22Rv1 (cell line): Measurements from ENCODE around the gene ERFE.

Experiments used
- H3K27ac ChIP-seq: fragments of 450-650 bp; 2 replicates; pipeline ENCODE4 v1.5.1; 2017
- ZFX ChIP-seq: fragments of 450-650 bp; IDR thresholded peaks from 2 replicates; pipeline ENCODE4 v1.6.1; 2017; ENCODE audit warnings: antibody characterized with exemption, borderline replicate concordance
- TF ChIP-seq, protein P1 (sequence below): fragments of 450-650 bp; IDR thresholded peaks from 2 replicates; pipeline ENCODE4 v1.5.1; 2017; ENCODE audit warnings: mild to moderate bottlenecking

ERFE gene

DNA sequence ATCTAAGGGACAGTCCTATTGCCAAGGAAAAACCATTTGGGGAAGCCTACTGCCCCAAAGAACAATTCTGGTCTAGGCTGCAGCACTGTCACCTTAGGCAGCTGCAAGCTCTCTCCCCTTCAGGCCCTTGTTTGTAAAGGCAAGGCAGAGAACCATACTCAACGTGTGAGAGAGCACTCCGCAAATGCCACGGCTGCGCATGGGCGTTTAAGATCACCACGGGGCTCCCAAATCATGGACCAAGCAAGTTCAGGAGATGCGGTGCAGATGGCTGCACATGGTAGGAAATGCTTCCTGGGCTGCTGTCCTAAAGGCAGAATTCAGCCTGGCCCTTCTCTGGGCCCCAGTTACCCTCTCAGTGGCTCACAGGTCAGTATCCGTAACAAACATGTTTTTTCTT, 15.5 kb downstream of the ERFE start:
- no peak overlapping the region for H3K27ac ChIP-seq
- TF ChIP-seq, protein P1, sequence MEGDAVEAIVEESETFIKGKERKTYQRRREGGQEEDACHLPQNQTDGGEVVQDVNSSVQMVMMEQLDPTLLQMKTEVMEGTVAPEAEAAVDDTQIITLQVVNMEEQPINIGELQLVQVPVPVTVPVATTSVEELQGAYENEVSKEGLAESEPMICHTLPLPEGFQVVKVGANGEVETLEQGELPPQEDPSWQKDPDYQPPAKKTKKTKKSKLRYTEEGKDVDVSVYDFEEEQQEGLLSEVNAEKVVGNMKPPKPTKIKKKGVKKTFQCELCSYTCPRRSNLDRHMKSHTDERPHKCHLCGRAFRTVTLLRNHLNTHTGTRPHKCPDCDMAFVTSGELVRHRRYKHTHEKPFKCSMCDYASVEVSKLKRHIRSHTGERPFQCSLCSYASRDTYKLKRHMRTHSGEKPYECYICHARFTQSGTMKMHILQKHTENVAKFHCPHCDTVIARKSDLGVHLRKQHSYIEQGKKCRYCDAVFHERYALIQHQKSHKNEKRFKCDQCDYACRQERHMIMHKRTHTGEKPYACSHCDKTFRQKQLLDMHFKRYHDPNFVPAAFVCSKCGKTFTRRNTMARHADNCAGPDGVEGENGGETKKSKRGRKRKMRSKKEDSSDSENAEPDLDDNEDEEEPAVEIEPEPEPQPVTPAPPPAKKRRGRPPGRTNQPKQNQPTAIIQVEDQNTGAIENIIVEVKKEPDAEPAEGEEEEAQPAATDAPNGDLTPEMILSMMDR, result no peak
- no peak for TF ChIP-seq ZFX

- H3K27ac ChIP-seq, result no peak overlapping the region
- TF ChIP-seq ZFX, result no peak
- TF ChIP-seq, protein P1, result no peak
These were observed 15.9 kb downstream of the ERFE start for GRCh38 chr2:238174701-238175100.

DNA sequence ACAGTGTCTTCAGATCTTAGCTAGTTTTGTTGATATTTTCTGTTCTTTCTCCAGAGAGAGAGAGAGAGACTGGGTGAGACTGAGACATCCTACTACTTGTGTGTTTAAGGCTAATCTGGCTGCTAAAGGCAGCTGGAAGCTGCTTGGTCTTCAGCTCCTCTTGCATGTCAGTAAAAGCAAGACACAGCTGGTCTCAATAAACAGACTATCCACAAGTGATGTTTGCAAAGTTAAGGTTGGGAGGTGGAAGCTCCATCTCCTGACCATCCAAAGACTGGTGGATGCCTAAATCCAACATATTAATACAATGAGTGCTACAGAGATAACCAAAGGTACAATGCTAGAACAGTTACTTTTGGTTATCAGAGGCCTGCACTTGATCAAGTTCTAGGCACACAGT, 17.8 kb downstream of the ERFE start:
- H3K27ac ChIP-seq, result no peak overlapping the region
- TF ChIP-seq, protein P1, result no peak
- TF ChIP-seq ZFX, result no peak

- H3K27ac ChIP-seq, result no peak overlapping the region
- no peak for TF ChIP-seq ZFX
- TF ChIP-seq, protein P1, result no peak
These were observed 21.8 kb downstream of the ERFE start for GRCh38 chr2:238180554-238180953.

DNA sequence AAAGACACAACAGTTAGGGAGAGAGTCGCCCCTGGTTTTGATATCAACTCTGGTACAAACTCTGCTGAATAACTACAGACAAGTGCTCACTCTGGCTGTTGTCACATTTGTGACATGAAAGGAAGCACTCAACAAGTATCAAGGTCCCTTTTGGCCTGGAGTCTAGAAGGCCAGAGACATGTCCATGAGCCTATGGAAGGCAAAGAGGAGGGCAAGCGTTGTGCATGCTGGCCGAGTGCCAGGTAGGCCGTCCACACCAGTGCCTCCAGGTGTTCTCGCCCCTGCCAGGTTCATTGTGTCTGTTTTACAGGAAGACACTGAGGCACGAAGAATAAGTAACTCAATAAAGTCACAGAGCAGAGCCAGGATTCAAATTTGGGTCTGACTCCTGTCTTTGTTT, 23.6 kb downstream of the ERFE start:
- no peak overlapping the region for H3K27ac ChIP-seq
- TF ChIP-seq, protein P1, result no peak
- no peak for TF ChIP-seq ZFX

DNA sequence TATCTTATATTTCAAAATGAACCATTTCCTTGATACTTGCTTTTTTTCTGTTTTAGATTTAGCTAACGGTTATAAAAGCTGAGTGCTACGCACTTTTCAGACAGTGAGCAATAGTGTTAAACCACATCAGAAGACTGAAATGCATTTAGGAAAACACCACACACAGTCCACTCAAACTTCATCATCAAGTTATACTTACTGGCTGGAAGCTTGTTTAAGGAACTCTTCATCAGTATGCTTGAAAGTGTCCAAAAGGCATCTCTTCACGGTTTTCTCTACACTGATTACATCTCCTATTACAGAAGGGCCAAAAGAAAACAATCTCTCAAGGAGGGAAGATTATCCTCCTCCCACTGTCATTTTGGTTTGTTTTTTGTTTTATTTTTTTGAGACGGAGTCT, 25.1 kb downstream of the ERFE start:
- H3K27ac ChIP-seq, result no peak overlapping the region
- TF ChIP-seq, protein P1, result no peak
- no peak for TF ChIP-seq ZFX

GRCh38 chr2:238187618-238188548, 29.1 kb downstream of the ERFE start:
- no peak for TF ChIP-seq ZFX
- TF ChIP-seq, protein P1, result no peak
- H3K27ac ChIP-seq, result no peak overlapping the region
